Mesendoderm (in vitro differentiated cells): Measurements from ENCODE around the gene MFSD12. TPM values are rescaled to one million over a fixed set of nuclear protein-coding genes. Genes with fewer than 3 reads are reported as not detected.

Source experiments
- DNase-seq: peaks from one replicate; pipeline ENCODE4 v3.0.0; 2013
- H2AK5ac ChIP-seq: 2 replicates; pipeline ENCODE4 v1.6.1; 2013; ENCODE audit warnings: low read length, inconsistent platforms
- H2BK120ac ChIP-seq: 2 replicates; pipeline ENCODE4 v1.6.1; 2013; ENCODE audit warnings: low read depth, mild to moderate bottlenecking, low read length, moderate library complexity, mixed read lengths
- H2BK15ac ChIP-seq: replicated peaks from 2 replicates; pipeline ENCODE4 v1.6.1; 2013; ENCODE audit warnings: low read depth, mild to moderate bottlenecking, moderate library complexity
- H2BK5ac ChIP-seq: 2 replicates; pipeline ENCODE4 v1.6.1; 2013; ENCODE audit warnings: low read length, inconsistent platforms
- H3K18ac ChIP-seq: 2 replicates; pipeline ENCODE4 v1.6.1; 2013; ENCODE audit warnings: mild to moderate bottlenecking, low read length, mixed read lengths
- H3K23ac ChIP-seq: one replicate; pipeline ENCODE4 v1.6.1; 2013; ENCODE audit warnings: low read length
- H3K27ac ChIP-seq: 2 replicates; pipeline ENCODE4 v1.5.1; 2013; ENCODE audit warnings: low read depth, mild to moderate bottlenecking, inconsistent platforms, low read length, moderate library complexity
- H3K27me3 ChIP-seq: 2 replicates; pipeline ENCODE4 v1.6.1; 2013; ENCODE audit warnings: low read length, control low read depth, mild to moderate bottlenecking, inconsistent platforms; ENCODE audit not compliant: insufficient read depth, poor library complexity
- H3K36me3 ChIP-seq: 2 replicates; pipeline ENCODE4 v1.6.1; 2013; ENCODE audit warnings: low read length, inconsistent platforms; ENCODE audit not compliant: control insufficient read depth, insufficient read depth
- H3K4ac ChIP-seq: one replicate; pipeline ENCODE4 v1.6.1; 2013; ENCODE audit warnings: low read depth, mild to moderate bottlenecking, low read length, moderate library complexity
- H3K4me1 ChIP-seq: 2 replicates; pipeline ENCODE4 v1.6.1; 2013; ENCODE audit warnings: low read depth, low read length, inconsistent platforms; ENCODE audit not compliant: control insufficient read depth
- H3K4me2 ChIP-seq: 2 replicates; pipeline ENCODE4 v1.6.1; 2013; ENCODE audit warnings: low read length
- H3K4me3 ChIP-seq: 2 replicates; pipeline ENCODE4 v1.5.1; 2013; ENCODE audit warnings: mild to moderate bottlenecking, low read length
- H3K56ac ChIP-seq: one replicate; pipeline ENCODE4 v1.6.1; 2013; ENCODE audit warnings: low read length
- H3K79me1 ChIP-seq: 2 replicates; pipeline ENCODE4 v1.6.1; 2013; ENCODE audit warnings: low read length, inconsistent platforms
- H3K79me2 ChIP-seq: 2 replicates; pipeline ENCODE4 v1.6.1; 2013; ENCODE audit warnings: mild to moderate bottlenecking, low read length; ENCODE audit not compliant: control insufficient read depth, insufficient read depth
- H3K9ac ChIP-seq: 2 replicates; pipeline ENCODE4 v1.6.1; 2013; ENCODE audit warnings: low read length, inconsistent platforms
- H4K5ac ChIP-seq: one replicate; pipeline ENCODE4 v1.6.1; 2013; ENCODE audit warnings: low read length
- H4K8ac ChIP-seq: one replicate; pipeline ENCODE4 v1.6.1; 2013; ENCODE audit warnings: low read depth, mild to moderate bottlenecking, control low read depth, low read length, moderate library complexity
- WGBS: extraction: QIAGEN DNeasy Blood & Tissue Kit; methylation state at CpG from one replicate; pipeline ENCODE4 v1.1.7; 2013; ENCODE audit warnings: low lambda C conversion rate, missing lambda C conversion rate; ENCODE audit not compliant: insufficient coverage; ENCODE audit errors: extremely low coverage; 5-methylcytosine and 5-hydroxymethylcytosine counted together
- small RNA-seq: library from polyadenylated mRNA; stranded (forward); fragments of <200 nt; extraction: miRNeasy Mini kit (QIAGEN cat#:217004); gene quantifications from one replicate; pipeline ENCODE3, GENCODE V24; 2013; ENCODE audit not compliant: insufficient read depth

MFSD12 gene

DNA sequence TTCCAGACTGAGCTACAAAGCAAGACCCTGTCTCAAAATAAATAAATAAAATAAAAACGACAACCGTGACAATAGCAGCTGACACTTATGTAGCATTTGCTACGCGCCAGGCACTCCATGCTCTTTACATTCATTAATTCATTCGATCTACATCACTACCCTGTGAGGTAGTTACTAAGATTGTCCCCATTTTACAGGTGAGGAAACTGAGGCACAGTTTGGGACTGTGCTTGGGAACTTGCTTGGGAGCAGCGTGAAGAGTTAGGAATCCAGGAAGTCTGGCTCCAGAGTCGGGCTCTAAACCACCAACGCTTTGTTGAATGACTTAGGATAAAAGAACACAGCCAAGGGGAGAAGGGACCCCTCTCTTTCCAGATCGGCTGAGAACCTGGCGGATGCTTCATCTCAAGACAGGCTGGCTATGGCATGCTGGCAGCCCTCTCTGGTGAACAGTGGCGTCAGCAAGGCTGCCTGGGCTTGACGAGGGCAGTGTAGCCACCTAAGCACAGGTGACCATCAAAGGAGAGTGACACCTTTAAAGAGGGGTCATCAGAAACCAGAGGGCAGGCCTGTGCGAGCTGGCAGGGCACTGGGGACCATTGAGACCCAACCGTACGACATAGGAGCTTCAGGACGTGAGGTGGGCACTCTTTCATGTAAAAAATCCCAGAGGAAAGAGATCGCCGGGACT is 57.5 kb downstream of the MFSD12 start:
- H3K56ac ChIP-seq, result peak overlapping the region; percentile 97
- H3K27ac ChIP-seq, result no peak overlapping the region
- H2BK120ac ChIP-seq, result no peak overlapping the region
- no CpG with 5 or more reads among the region's 18 CpGs for WGBS
- no peak overlapping the region for H3K23ac ChIP-seq
- H3K79me1 ChIP-seq, result peaks cover 11% of the 10 kb centered on the region
- peaks cover 2% of the 10 kb centered on the region for H3K4me1 ChIP-seq
- H3K18ac ChIP-seq, result peak overlapping the region; percentile 62
- H4K5ac ChIP-seq, result no peak overlapping the region
- peaks cover 18% of the 10 kb centered on the region for H3K79me2 ChIP-seq
- peak overlapping the region; percentile 93 for H3K4me2 ChIP-seq
- no peak overlapping the region for H4K8ac ChIP-seq
- no peak for DNase-seq
- H3K4ac ChIP-seq, result peak overlapping the region; percentile 66
- peak overlapping the region; percentile 61 for H3K4me3 ChIP-seq
- H3K36me3 ChIP-seq, result peaks cover 3% of the 10 kb centered on the region
- H3K9ac ChIP-seq, result peak overlapping the region; percentile 93
- no peak overlapping the region for H2BK15ac ChIP-seq
- H3K27me3 ChIP-seq, result no peaks in the 10 kb centered on the region
- H2AK5ac ChIP-seq, result no peak overlapping the region
- no peak overlapping the region for H2BK5ac ChIP-seq

DNA sequence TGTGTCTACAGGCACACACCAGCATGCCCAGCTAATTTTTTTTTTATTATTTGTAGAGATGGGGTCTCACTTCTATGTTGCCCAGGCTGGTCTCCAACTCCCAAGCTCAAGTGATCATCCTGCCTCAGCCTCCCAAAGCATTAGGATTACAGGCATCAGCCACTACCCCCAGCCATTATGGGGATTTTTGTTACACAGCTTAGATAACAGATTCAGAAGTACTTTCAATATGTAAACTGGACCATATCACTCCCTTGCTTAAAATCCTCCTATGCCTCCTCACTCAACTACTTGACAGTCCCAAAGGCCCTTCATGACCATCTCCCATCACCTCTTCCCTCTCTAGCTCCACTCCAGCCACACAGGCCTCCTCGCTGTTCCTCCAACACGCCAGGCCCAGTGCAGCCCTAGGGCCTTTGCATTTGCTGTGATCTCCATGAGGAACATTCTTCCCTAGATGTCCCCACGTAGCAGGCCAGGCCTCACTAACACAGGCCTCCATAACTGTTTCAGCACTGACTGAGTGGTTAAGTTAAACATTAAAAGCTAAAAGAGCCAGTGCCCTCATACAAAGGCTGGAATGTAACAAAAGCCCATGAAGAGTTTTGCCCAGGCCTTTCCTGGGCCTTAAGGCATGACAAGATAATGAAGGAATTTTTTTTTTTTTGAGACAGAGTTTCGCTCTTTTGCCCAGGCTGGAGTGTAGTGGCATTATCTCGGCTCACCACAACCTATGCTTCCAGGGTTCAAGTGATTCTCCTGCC is 59.4 kb downstream of the MFSD12 start:
- Histone ChIP-seq H3K9ac (no peak overlapping the region), H3K36me3 (peaks cover 5% of the 10 kb centered on the region), H4K5ac (no peak overlapping the region), H3K4me1 (peaks cover 2% of the 10 kb centered on the region), H3K18ac (no peak overlapping the region), H3K27ac (no peak overlapping the region), H3K79me2 (peaks cover 18% of the 10 kb centered on the region), H2AK5ac (no peak overlapping the region), H2BK15ac (no peak overlapping the region), H3K4ac (no peak overlapping the region), H3K79me1 (peaks cover 11% of the 10 kb centered on the region), H3K56ac (no peak overlapping the region), H2BK5ac (no peak overlapping the region), H3K4me2 (no peak overlapping the region), H2BK120ac (no peak overlapping the region), H3K27me3 (no peaks in the 10 kb centered on the region), H3K23ac (no peak overlapping the region), H3K4me3 (no peak overlapping the region), H4K8ac (no peak overlapping the region)
- DNase-seq, result no peak
- no CpG with 5 or more reads among the region's 5 CpGs for WGBS

DNA sequence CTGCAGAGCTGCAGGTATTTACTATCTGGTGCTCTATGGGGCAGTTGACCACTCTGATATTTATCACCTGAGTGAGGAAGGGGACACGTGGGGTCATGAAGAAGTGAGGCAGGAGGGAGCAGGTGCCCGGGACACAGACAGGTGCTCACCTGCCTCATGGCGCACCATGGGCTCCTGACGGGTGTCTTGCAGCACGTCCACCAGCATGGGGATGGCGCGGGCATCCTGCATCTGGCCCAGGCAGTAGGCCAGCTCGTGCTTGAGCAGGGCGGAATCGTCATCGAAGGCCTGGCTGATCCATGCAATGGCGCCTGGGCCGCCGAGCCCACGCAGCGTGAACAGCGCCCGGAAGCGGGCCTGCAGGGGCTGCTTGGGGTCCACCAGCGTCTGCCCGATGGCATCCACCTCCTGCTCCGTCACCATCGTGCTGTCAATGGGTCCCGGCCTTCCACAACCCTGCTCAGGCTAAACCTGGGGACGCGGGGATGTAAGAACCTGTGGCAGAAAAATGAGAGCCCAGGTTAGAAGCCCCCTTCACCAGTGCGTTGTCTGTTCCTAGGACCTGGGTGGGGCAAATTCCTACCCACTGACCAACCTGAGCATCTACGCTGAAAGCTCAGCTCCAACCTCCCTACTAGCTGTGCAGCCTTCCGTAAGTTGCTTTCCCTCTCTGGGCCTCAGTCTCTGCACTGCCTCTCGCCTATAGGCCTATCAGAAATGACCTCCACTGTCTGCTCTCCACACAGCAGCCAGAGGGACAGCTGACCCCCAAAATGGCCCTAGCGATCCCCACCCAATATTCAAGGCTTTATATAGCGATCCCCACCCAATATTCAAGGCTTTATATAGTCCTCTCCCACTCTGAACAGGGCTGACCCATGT is 60.8 kb downstream of the MFSD12 start:
- Histone ChIP-seq H3K27ac (no peak overlapping the region), H3K36me3 (peaks cover 5% of the 10 kb centered on the region), H2AK5ac (no peak overlapping the region), H3K79me2 (peaks cover 18% of the 10 kb centered on the region), H3K9ac (no peak overlapping the region), H2BK5ac (no peak overlapping the region), H3K4me2 (no peak overlapping the region), H2BK120ac (no peak overlapping the region), H3K23ac (no peak overlapping the region), H3K56ac (no peak overlapping the region), H4K5ac (no peak overlapping the region), H2BK15ac (no peak overlapping the region), H3K4me1 (peaks cover 2% of the 10 kb centered on the region), H3K79me1 (peaks cover 11% of the 10 kb centered on the region), H3K4me3 (no peak overlapping the region), H3K18ac (no peak overlapping the region), H3K4ac (no peak overlapping the region), H4K8ac (no peak overlapping the region), H3K27me3 (no peaks in the 10 kb centered on the region)
- no peak for DNase-seq
- no CpG with 5 or more reads among the region's 32 CpGs for WGBS

DNA sequence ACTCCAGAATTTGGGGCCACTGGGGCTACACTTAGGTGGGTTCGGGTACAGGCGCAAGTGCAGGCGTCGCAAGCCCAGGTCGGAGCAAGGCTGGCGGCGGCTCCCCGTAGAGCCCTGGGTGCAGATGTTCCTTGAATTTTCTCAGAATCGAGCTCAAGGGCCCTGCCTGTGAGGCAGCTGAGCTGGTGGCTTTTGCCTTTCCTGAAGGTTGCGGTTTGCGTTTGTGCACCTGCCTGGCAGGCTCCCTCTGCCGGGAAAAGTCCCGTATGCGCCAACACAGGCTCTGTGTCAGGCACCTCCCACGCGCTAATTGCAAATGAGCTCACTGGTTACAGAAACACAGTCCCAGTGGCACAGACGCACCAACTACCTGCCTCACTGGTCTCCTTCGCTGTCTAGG is 62.8 kb downstream of the MFSD12 start:
- H3K4ac ChIP-seq, result no peak overlapping the region
- peaks cover 8% of the 10 kb centered on the region for H3K79me1 ChIP-seq
- no peaks in the 10 kb centered on the region for H3K4me1 ChIP-seq
- no peak overlapping the region for H3K23ac ChIP-seq
- WGBS, result no CpG with 5 or more reads among the region's 18 CpGs
- H3K18ac ChIP-seq, result no peak overlapping the region
- no peak overlapping the region for H2BK120ac ChIP-seq
- H2BK15ac ChIP-seq, result no peak overlapping the region
- H3K9ac ChIP-seq, result no peak overlapping the region
- peaks cover 5% of the 10 kb centered on the region for H3K36me3 ChIP-seq
- H2AK5ac ChIP-seq, result no peak overlapping the region
- H3K56ac ChIP-seq, result no peak overlapping the region
- peaks cover 11% of the 10 kb centered on the region for H3K79me2 ChIP-seq
- H3K4me2 ChIP-seq, result no peak overlapping the region
- H3K4me3 ChIP-seq, result no peak overlapping the region
- no peaks in the 10 kb centered on the region for H3K27me3 ChIP-seq
- H2BK5ac ChIP-seq, result no peak overlapping the region
- no peak overlapping the region for H4K8ac ChIP-seq
- no peak overlapping the region for H4K5ac ChIP-seq
- DNase-seq, result no peak
- H3K27ac ChIP-seq, result no peak overlapping the region

Small RNA genes lying within 50 kb of the gene (small RNA-seq; reads per million reads assigned to genes)
- gene AC005786.1 (not detected), gene RF00212 (not detected)
